Measurements from ENCODE around the gene ZFYVE26. TPM values are rescaled to one million over a fixed set of nuclear protein-coding genes. Genes with fewer than 3 reads are reported as not detected.

Gene ZFYVE26
- total and polyA plus RNA-seq, 5 donors = 5.2 to 17.0 (median 14.4) TPM

DNA sequence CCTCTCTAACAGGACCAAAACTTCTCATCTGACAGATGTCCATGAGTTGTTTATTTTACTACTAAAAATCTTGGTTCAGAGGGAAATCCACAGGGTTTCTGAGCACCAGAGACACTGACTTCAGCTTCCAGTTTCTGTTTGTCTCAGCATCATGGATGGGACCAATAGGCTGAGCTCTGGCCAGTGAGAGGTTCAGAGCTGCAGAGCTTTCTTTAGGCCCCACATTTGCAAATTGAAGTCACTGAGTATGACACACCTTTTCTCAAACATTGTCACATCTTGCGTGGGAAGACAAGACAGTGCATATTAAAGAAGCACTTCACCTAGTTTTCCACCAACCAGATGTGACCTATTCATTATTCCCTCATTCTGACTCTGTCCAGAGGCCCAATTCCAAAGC lies 69.5 kb downstream of the ZFYVE26 start:
- H3K9me3 ChIP-seq (ENCODE audit: control insufficient read depth, low read length) = no peaks in the 10 kb centered on the region
- intact Hi-C loops (cut with DNase I) = no loop called here
- H3K4me1 ChIP-seq (ENCODE audit: control insufficient read depth, insufficient read depth, low read length) = no peaks in the 10 kb centered on the region
- H3K27me3 ChIP-seq (ENCODE audit: control insufficient read depth, insufficient read depth) = no peaks in the 10 kb centered on the region
- ATAC-seq = no peak
- H3K27ac ChIP-seq (ENCODE audit: low read length) = no peak overlapping the region
- no peak for DNase-seq
- no peak overlapping the region for H3K4me3 ChIP-seq (ENCODE audit: low read length)
- 100% methylated on average over 1 of the region's 1 CpG for WGBS

DNA sequence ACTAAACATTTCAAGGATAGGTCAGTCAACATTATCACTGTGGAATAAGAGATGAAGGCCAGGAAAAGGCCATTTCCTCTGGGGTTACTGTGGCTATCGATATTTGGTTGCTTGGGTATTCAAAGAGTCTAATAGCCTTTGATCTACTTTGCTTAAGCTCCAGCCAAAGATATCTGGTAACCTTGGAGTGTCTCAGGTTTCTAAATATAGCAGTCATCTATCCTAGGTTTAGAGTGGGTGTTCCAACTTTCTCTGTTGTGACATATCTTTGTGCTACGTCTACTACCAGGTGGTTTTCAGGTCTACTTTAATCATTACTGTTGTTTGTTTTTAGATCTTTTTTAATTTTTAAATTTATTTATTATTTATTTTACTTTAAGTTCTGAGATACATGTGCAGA lies 72.3 kb downstream of the ZFYVE26 start:
- 36% methylated on average over 2 of the region's 2 CpGs for WGBS
- Histone ChIP-seq H3K9me3 (ENCODE audit: control insufficient read depth, low read length) (no peaks in the 10 kb centered on the region), H3K4me1 (ENCODE audit: control insufficient read depth, insufficient read depth, low read length) (no peaks in the 10 kb centered on the region), H3K27ac (ENCODE audit: low read length) (no peak overlapping the region), H3K27me3 (ENCODE audit: control insufficient read depth, insufficient read depth) (no peaks in the 10 kb centered on the region), H3K4me3 (ENCODE audit: low read length) (no peak overlapping the region)
- ATAC-seq (no peak), DNase-seq (no peak)
- intact Hi-C loops (cut with DNase I) = no loop called here

DNA sequence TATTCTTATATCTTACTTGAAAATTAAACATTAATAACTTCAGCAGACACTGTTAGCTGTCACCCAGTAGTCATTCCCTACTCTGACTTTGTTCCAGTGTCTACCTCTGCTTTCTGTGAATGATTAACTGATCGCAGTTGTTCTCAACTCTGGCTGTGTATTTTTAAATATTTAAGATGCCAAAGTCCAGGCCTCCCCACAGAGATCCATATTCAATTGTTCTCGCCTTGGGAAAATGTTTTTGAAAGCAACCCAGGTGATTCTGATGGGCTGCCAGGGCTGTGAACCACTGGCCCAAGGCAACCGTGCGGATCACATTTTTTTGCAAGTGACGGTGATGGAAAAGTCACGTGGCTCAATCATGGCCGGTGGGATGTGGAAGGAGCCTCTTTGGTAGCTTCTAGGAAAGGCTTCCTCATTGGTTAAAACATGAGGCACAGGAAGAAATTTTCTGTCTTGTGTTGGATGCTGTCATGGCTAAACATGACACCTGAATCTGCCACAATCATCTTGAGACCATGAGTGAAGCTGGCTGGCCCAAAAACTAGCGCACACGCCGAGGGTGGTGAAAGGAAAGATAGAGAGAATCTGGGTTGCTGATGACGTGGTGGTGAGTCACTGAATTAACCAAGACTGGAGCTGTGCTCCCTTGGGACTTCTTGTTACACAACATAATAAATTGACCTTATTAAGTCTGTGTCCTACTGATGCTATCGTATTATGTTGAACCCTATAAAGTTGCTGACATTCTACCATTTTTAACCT lies 77.5 kb downstream of the ZFYVE26 start:
- WGBS = 56% methylated on average over 12 of the region's 12 CpGs
- Histone ChIP-seq H3K4me3 (ENCODE audit: low read length) (no peak overlapping the region), H3K9me3 (ENCODE audit: control insufficient read depth, low read length) (no peaks in the 10 kb centered on the region), H3K27me3 (ENCODE audit: control insufficient read depth, insufficient read depth) (no peaks in the 10 kb centered on the region), H3K4me1 (ENCODE audit: control insufficient read depth, insufficient read depth, low read length) (peaks cover 6% of the 10 kb centered on the region), H3K27ac (ENCODE audit: low read length) (peak overlapping the region; percentile 52)
- peak; percentile 56 to 83 for ATAC-seq
- intact Hi-C loops (cut with DNase I) = no loop called here
- DNase-seq = peak; percentile 73 to 83 (median 74)

DNA sequence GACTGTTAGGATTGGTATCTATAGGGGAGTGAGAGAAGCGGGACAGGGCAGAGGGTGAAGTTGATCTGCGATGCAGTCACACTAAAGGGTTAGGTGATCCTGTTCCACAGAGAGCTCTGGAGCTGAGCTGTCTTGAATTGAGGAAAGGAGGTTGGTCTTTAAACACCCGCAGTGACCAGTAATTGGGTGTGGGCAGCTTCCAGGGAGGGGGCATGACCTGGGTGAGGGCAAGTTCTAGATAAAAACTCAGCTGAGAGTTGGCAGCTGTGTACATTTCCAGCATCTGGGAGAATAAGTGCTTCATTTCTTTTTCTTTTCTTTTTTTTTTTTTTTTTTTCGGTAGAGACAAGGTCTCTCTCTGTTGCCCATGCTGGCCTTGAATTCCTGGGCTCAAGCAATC lies 79.6 kb downstream of the ZFYVE26 start:
- H3K27ac ChIP-seq (ENCODE audit: low read length) = no peak overlapping the region
- no peaks in the 10 kb centered on the region for H3K27me3 ChIP-seq (ENCODE audit: control insufficient read depth, insufficient read depth)
- whole genome bisulfite sequencing = 86% methylated on average over 4 of the region's 4 CpGs
- no peak for DNase-seq
- peaks cover 6% of the 10 kb centered on the region for H3K4me1 ChIP-seq (ENCODE audit: control insufficient read depth, insufficient read depth, low read length)
- intact Hi-C loops (cut with DNase I) = no loop called here
- H3K4me3 ChIP-seq (ENCODE audit: low read length) = no peak overlapping the region
- ATAC-seq = no peak
- no peaks in the 10 kb centered on the region for H3K9me3 ChIP-seq (ENCODE audit: control insufficient read depth, low read length)

DNA sequence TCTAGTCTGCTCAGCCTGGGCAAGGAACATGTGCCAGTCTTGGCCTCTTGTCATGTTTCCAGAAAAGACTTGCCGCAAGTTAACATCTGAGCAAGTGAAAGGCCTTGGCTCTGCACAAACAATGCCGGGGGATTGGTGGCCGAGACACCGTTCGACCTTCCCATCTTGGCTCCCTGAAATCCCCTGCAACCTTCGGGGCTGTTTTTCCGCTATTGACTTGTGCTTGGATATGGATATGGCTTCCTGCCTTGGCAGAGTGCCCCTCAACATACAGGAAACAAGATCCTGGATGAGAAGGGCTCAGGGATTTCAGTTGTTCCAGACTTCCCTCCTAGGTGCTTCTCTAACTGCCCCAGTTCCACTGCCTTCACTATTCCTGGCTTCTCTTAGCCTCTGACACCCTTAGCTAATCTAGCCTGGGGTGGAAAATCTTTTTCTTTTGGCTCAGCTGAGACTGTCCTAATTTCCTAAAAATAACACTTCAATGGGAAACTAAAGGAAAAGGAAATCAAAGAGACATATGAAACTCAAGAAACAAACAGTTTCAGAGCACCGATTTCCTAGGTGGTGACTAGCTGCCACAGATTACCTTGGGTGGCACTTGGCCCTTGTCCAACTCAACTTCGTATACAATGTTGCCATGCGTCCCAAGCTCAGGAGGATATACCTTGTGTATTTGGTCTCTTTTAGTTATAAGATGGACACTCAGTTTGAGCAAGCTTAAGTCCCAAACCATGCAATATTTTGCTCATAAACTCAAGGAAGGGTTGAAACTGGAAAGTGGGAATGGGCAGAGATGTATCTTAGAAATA lies 80.8 kb downstream of the ZFYVE26 start:
- no peak overlapping the region for H3K27ac ChIP-seq (ENCODE audit: low read length)
- DNase-seq (peak in 2 of 3 donors; percentile 34 to 65), ATAC-seq (peak; percentile 79 to 90)
- H3K4me1 ChIP-seq (ENCODE audit: control insufficient read depth, insufficient read depth, low read length) = peaks cover 6% of the 10 kb centered on the region
- WGBS = 59% methylated on average over 10 of the region's 10 CpGs
- H3K9me3 ChIP-seq (ENCODE audit: control insufficient read depth, low read length) = no peaks in the 10 kb centered on the region
- H3K4me3 ChIP-seq (ENCODE audit: low read length) = no peak overlapping the region
- intact Hi-C loops (cut with DNase I) = no loop called here
- no peaks in the 10 kb centered on the region for H3K27me3 ChIP-seq (ENCODE audit: control insufficient read depth, insufficient read depth)

DNA sequence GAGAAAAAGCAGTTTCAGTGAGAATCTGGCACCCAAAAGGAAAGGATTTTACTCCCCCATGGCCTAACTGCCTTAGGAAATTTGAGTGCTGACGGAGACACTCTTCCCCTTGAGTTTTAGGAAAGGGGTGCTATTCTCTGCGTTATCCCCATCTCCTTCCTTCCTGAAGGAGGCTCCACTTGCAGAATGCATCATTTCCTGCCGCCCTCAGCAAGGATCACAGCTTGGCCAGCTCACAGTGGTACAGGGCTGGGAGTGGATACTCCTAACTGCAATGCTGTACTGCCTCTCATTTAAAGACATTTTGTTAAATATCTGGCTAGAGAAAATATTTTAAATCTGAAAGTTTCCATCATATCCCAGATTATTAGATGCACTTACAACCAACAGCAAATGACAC lies 81.7 kb downstream of the ZFYVE26 start:
- no peak overlapping the region for H3K4me3 ChIP-seq (ENCODE audit: low read length)
- no peak overlapping the region for H3K27ac ChIP-seq (ENCODE audit: low read length)
- H3K4me1 ChIP-seq (ENCODE audit: control insufficient read depth, insufficient read depth, low read length) = peaks cover 6% of the 10 kb centered on the region
- ATAC-seq (peak; percentile 63 to 88), DNase-seq (peak in 2 of 3 donors; percentile 43 to 50)
- intact Hi-C loops (cut with DNase I) = no loop called here
- no peaks in the 10 kb centered on the region for H3K27me3 ChIP-seq (ENCODE audit: control insufficient read depth, insufficient read depth)
- H3K9me3 ChIP-seq (ENCODE audit: control insufficient read depth, low read length) = no peaks in the 10 kb centered on the region
- 43% methylated on average over 3 of the region's 3 CpGs for WGBS

DNA sequence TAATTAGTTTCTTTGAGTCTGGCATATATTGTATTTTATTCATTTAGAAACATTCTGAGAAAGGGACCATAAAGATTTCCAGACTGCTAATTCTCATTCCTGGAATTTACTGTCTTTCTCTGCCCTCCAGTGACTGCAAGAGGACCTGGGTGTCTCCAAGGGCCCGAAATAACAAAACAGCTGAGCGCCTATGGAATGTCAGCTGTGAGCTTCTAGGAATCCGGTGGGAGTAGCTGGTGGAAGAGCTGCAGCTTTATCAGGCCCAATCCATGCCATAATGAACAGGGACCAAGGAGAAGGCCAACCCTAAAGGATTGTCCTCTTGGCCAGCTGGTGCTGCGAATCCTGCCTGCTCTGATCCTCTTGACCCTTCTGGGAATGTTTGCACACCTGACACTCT lies 82.8 kb downstream of the ZFYVE26 start:
- no peak overlapping the region for H3K27ac ChIP-seq (ENCODE audit: low read length)
- no peak overlapping the region for H3K4me3 ChIP-seq (ENCODE audit: low read length)
- H3K9me3 ChIP-seq (ENCODE audit: control insufficient read depth, low read length) = no peaks in the 10 kb centered on the region
- DNase-seq (no peak), ATAC-seq (no peak)
- peaks cover 6% of the 10 kb centered on the region for H3K4me1 ChIP-seq (ENCODE audit: control insufficient read depth, insufficient read depth, low read length)
- H3K27me3 ChIP-seq (ENCODE audit: control insufficient read depth, insufficient read depth) = no peaks in the 10 kb centered on the region
- WGBS = 71% methylated on average over 4 of the region's 4 CpGs
- intact Hi-C loops (cut with DNase I) = no loop called here

DNA sequence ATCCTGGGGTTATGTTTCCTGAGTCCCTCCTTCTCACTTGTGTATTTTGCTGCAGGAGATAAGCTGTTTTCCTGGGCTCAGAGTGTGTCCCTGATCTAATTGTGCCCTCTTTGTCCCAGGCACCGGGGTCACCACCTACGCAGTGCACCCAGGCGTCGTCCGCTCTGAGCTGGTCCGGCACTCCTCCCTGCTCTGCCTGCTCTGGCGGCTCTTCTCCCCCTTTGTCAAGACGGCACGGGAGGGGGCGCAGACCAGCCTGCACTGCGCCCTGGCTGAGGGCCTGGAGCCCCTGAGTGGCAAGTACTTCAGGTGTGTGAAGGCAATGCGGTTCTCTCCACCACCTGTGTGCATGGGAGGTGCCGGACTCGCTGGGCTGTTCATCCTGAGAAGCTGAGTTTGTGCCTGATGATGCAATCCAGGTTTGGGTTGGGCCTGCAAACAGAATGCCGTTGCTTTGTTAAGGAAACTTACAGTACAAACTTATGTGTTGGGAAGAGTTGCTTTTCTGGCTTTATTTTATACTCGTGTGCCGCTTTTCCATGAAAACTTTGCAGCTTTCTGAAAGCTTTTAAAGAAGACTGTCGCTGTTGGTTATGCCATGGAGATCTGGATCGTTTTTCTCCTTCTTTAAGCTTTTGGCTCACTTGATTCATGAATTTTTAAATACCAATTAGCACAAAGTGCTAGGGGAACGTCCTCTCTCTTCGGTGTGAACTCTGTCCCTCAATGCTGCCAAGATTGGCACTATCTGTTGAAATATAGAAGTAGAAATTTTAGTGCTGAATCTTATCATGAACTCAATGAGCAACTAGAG lies 87.1 kb downstream of the ZFYVE26 start:
- no peak overlapping the region for H3K27ac ChIP-seq (ENCODE audit: low read length)
- no peaks in the 10 kb centered on the region for H3K9me3 ChIP-seq (ENCODE audit: control insufficient read depth, low read length)
- 44% methylated on average over 21 of the region's 21 CpGs for WGBS
- H3K4me1 ChIP-seq (ENCODE audit: control insufficient read depth, insufficient read depth, low read length) = no peaks in the 10 kb centered on the region
- DNase-seq (no peak), ATAC-seq (peak in 1 of 2 donors; percentile 45)
- intact Hi-C loops (cut with DNase I) = no loop called here
- H3K4me3 ChIP-seq (ENCODE audit: low read length) = no peak overlapping the region
- H3K27me3 ChIP-seq (ENCODE audit: control insufficient read depth, insufficient read depth) = no peaks in the 10 kb centered on the region

DNA sequence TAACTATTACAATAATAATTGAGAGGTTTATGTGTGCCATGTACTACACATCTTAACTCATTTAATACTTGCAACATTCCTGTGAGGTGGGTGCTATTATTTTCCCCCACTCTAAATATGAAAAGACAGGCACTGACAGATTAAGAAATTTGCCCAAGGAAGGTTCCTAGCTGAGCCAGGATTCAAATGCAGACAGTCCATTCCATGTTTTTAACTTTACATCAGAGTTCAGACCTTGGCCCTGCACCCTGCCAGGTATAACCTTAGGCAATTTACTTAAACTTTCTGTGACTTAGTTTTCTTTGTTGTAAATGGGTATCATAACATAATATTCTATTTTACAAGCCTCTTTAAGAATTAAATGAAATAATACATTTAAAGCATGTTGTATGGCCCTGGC lies 88.1 kb downstream of the ZFYVE26 start:
- Histone ChIP-seq H3K27me3 (ENCODE audit: control insufficient read depth, insufficient read depth) (no peaks in the 10 kb centered on the region), H3K4me3 (ENCODE audit: low read length) (no peak overlapping the region), H3K9me3 (ENCODE audit: control insufficient read depth, low read length) (no peaks in the 10 kb centered on the region), H3K4me1 (ENCODE audit: control insufficient read depth, insufficient read depth, low read length) (no peaks in the 10 kb centered on the region), H3K27ac (ENCODE audit: low read length) (no peak overlapping the region)
- intact Hi-C loops (cut with DNase I) = no loop called here
- ATAC-seq (no peak), DNase-seq (no peak)

DNA sequence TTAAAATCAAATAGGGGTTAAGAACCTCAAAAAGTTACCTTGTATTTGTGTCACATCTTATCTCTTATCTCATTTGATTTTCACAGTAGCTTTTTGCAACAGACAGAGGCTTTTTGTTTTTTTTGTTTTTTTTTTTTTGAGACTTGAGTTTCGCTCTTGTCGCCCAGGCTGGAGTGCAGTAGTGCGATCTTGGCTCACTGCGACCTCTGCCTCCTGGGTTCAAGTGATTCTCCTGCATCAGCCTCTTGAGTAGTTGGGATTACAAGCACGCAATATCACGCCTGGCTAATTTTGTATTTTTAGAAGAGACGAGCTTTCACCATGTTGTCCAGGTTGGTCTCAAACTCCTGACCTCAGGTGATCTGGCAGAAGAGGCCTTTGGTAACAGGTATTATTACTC lies 89.0 kb downstream of the ZFYVE26 start:
- ATAC-seq (no peak), DNase-seq (no peak)
- no peaks in the 10 kb centered on the region for H3K4me1 ChIP-seq (ENCODE audit: control insufficient read depth, insufficient read depth, low read length)
- no peaks in the 10 kb centered on the region for H3K9me3 ChIP-seq (ENCODE audit: control insufficient read depth, low read length)
- intact Hi-C loops (cut with DNase I) = no loop called here
- H3K4me3 ChIP-seq (ENCODE audit: low read length) = no peak overlapping the region
- WGBS = 92% methylated on average over 7 of the region's 7 CpGs
- no peak overlapping the region for H3K27ac ChIP-seq (ENCODE audit: low read length)
- H3K27me3 ChIP-seq (ENCODE audit: control insufficient read depth, insufficient read depth) = no peaks in the 10 kb centered on the region

DNA sequence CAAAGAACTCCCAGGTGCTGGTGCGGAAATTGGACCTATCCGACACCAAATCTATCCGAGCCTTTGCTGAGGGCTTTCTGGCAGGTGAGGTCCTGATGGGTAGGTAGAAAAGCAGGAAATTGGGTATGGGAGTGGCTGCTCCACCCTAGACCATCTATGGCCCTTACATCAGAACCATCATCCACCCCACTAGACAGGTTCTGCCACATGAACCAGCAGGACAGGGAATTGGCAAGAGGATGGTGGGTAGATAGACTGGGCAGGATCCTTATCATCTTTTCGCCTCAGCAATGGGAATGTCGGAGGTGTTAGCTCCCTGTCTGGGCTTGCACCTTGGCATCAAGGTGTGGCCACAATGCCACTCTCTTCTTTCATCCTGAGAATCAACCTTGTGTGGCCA lies 91.2 kb downstream of the ZFYVE26 start:
- no peak for DNase-seq
- Histone ChIP-seq H3K4me3 (ENCODE audit: low read length) (no peak overlapping the region), H3K27me3 (ENCODE audit: control insufficient read depth, insufficient read depth) (no peaks in the 10 kb centered on the region), H3K4me1 (ENCODE audit: control insufficient read depth, insufficient read depth, low read length) (no peaks in the 10 kb centered on the region), H3K9me3 (ENCODE audit: control insufficient read depth, low read length) (no peaks in the 10 kb centered on the region), H3K27ac (ENCODE audit: low read length) (no peak overlapping the region)
- WGBS = 90% methylated on average over 5 of the region's 5 CpGs
- intact Hi-C loops (cut with DNase I) = no loop called here
- ATAC-seq = no peak
